Pancreas (tissue), 10 donors: Measurements from ENCODE around the gene MRTFB. TPM values are rescaled to one million over a fixed set of nuclear protein-coding genes. Genes with fewer than 3 reads are reported as not detected.

Source experiments
- ATAC-seq, 4 donors: fragments of 200-7000 bp; cut with Tn5 transposase; one replicate each; pipeline versions ENCODE4 v1.8.0 to v1.9.1; 2020; ENCODE audit warnings: mild to moderate bottlenecking in 4 of 4, moderate library complexity in 4 of 4
- DNase-seq, 6 donors: peaks; one replicate each; pipeline ENCODE4 v3.0.0-alpha.2; 2020
- FAIRE-seq: peaks from 2 replicates; lab custom pipeline; 2012; peaks lifted over from hg19 to GRCh38; lab: Jason Lieb, UNC
- H3K27ac ChIP-seq, 4 donors: fragments of 200-600 bp; sonication (generic); 1 replicate in 3 of 4; 2 replicates in 1 of 4; pipeline versions ENCODE4 v1.5.0 to v1.8.0; 2020
- H3K27me3 ChIP-seq, 4 donors: fragments of 200-600 bp; one replicate each; pipeline ENCODE4 v1.8.0; 2021
- H3K36me3 ChIP-seq, 3 donors: fragments of 200-600 bp; sonication (generic) in 1 of 3; one replicate each; pipeline versions ENCODE4 v1.5.0 to v1.8.0; 2020 to 2021
- H3K4me1 ChIP-seq, 3 donors: fragments of 200-600 bp; one replicate each; pipeline ENCODE4 v1.8.0; 2021
- H3K4me3 ChIP-seq, 4 donors: fragments of 200-600 bp; sonication (generic) in 2 of 4; one replicate each; pipeline versions ENCODE4 v1.5.0 to v1.8.0; 2020 to 2021
- H3K9me3 ChIP-seq, 4 donors: fragments of 200-600 bp; one replicate each; pipeline ENCODE4 v1.8.0; 2021
- WGBS, 2 donors: extraction: QIAGEN DNeasy Blood & Tissue Kit; methylation state at CpG; one replicate each; pipeline ENCODE4 v1.1.7; 2013; 5-methylcytosine and 5-hydroxymethylcytosine counted together
- intact Hi-C, 3 donors: fragments of 100-400 bp; cut with DNase I; formaldehyde crosslinking; loops; one replicate each; pipeline versions ENCODE4 v1.11.1 to v1.14.2; 2022
- polyA plus RNA-seq, 2 donors: library from polyadenylated mRNA; stranded (reverse); fragments of 200-250 nt; gene quantifications; one replicate each; pipeline ENCODE4 v1.2.3, GENCODE V29; 2013
- total RNA-seq, 6 donors: library from RNA; stranded (reverse); fragmentation: NEBNext Ultra II Directional in 4 of 6; extraction: Animal tissue kit (Norgen Biotek cat#: 25700) in 4 of 6; gene quantifications; one replicate each; pipeline versions ENCODE4 v1.2.1 to v1.2.4, GENCODE V29; 2021 to 2023
- TF ChIP-seq, protein P1 (sequence below), 4 donors: fragments of 200-600 bp; sonication (generic) in 3 of 4; IDR thresholded peaks; one replicate each; pipeline versions ENCODE4 v1.5.0 to v1.8.0; 2021; ENCODE audit warnings: antibody characterized with exemption in 4 of 4
- donor health status: healthy with polysubstance abuse.
- donor health status: DM: no; HTN: no; CAD: no; lungs with moderate emphysema.
- donor health status: DM: no; HTN: no; CAD: no.
- donor health status: control.
- donor health status: control.
- donor health status: Bipolar disorder and iron deficiency.
- donor health status: DM: yes; HTN: yes; CAD: no.
- donor health status: DM: no; HTN: no; CAD: no.
- donor health status: DM: no; HTN: no; CAD: no.
- donor health status: DM: yes; HTN: yes; CAD: no.

The MRTFB gene
- total and polyA plus RNA-seq, 8 donors = 8.7 to 36.6 (median 24.4) TPM

- no peak overlapping the region for H3K4me3 ChIP-seq
- DNase-seq (no peak), FAIRE-seq (no peak), ATAC-seq (no peak)
- no peaks in the 10 kb centered on the region for H3K36me3 ChIP-seq
- H3K27ac ChIP-seq = no peak overlapping the region
- 91 to 93% methylated on average over 3 of the region's 3 CpGs for WGBS, 2 donors
- no peaks in the 10 kb centered on the region for H3K27me3 ChIP-seq
- TF ChIP-seq, protein P1, sequence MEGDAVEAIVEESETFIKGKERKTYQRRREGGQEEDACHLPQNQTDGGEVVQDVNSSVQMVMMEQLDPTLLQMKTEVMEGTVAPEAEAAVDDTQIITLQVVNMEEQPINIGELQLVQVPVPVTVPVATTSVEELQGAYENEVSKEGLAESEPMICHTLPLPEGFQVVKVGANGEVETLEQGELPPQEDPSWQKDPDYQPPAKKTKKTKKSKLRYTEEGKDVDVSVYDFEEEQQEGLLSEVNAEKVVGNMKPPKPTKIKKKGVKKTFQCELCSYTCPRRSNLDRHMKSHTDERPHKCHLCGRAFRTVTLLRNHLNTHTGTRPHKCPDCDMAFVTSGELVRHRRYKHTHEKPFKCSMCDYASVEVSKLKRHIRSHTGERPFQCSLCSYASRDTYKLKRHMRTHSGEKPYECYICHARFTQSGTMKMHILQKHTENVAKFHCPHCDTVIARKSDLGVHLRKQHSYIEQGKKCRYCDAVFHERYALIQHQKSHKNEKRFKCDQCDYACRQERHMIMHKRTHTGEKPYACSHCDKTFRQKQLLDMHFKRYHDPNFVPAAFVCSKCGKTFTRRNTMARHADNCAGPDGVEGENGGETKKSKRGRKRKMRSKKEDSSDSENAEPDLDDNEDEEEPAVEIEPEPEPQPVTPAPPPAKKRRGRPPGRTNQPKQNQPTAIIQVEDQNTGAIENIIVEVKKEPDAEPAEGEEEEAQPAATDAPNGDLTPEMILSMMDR (IDR thresholded peaks at IDR 0.05) = no peak
- no peaks in the 10 kb centered on the region for H3K9me3 ChIP-seq
- peaks cover 34 to 45% (median 38%) of the 10 kb centered on the region in 3 donors for H3K4me1 ChIP-seq
- intact Hi-C loops = no loop called here
Measured at GRCh38 chr16:14106457-14106856, 35.3 kb downstream of the MRTFB start.

DNA sequence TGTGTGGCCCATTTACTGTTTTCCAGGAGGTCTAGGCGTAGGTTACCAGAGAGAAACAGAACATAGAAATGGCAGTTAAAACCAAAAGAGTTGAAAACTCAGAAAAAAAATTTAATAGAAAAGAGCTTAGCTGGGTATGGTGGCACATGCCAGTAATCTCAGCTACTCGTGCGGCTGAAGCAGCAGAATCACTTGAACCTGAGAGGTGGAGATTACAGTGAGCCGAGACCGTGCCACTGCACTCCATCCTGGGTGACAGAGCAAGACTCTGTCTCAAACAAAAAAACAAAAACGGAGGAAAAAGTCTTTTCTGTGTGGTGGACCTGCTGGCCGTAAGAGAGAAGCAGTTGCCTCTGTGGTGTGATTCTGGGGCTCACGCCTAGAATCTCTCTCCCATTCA is 35.8 kb downstream of the MRTFB start:
- no peaks in the 10 kb centered on the region for H3K9me3 ChIP-seq
- DNase-seq (no peak), FAIRE-seq (no peak), ATAC-seq (no peak)
- TF ChIP-seq, protein P1 (IDR thresholded peaks at IDR 0.05) = no peak
- H3K27ac ChIP-seq = no peak overlapping the region
- no peaks in the 10 kb centered on the region for H3K27me3 ChIP-seq
- H3K4me1 ChIP-seq = peaks cover 28 to 45% (median 34%) of the 10 kb centered on the region in 3 donors
- 92 to 95% methylated on average over 8 of the region's 8 CpGs for WGBS, 2 donors
- no peak overlapping the region for H3K4me3 ChIP-seq
- H3K36me3 ChIP-seq = no peaks in the 10 kb centered on the region
- intact Hi-C loops = no loop called here

- intact Hi-C loops = no loop called here
- Histone ChIP-seq H3K27ac (peak overlapping the region in 1 of 4 donors; percentile 3), H3K27me3 (no peaks in the 10 kb centered on the region), H3K9me3 (no peaks in the 10 kb centered on the region), H3K36me3 (no peaks in the 10 kb centered on the region), H3K4me1 (peaks cover 12 to 23% (median 13%) of the 10 kb centered on the region in 3 donors), H3K4me3 (no peak overlapping the region)
- TF ChIP-seq, protein P1 (IDR thresholded peaks at IDR 0.05) = no peak
- no peak for FAIRE-seq
- 61 to 62% methylated on average over 7 of the region's 7 CpGs for WGBS, 2 donors
- DNase-seq = no peak
- ATAC-seq = no peak
Measured at GRCh38 chr16:14109077-14109775, 38.1 kb downstream of the MRTFB start.

- H3K27me3 ChIP-seq = no peaks in the 10 kb centered on the region
- intact Hi-C loops = no loop called here
- TF ChIP-seq, protein P1 (IDR thresholded peaks at IDR 0.05) = no peak
- H3K9me3 ChIP-seq = no peaks in the 10 kb centered on the region
- peak; percentile 55 to 92 (median 82) for ATAC-seq
- H3K4me3 ChIP-seq = no peak overlapping the region
- 58 to 62% methylated on average over 3 of the region's 3 CpGs for WGBS, 2 donors
- no peak for FAIRE-seq
- H3K4me1 ChIP-seq = peaks cover 12 to 23% (median 13%) of the 10 kb centered on the region in 3 donors
- DNase-seq = peak in 3 of 6 donors; percentile 20 to 52 (median 37)
- no peaks in the 10 kb centered on the region for H3K36me3 ChIP-seq
- peak overlapping the region in 2 of 4 donors; percentile 3 to 39 for H3K27ac ChIP-seq
Measured at GRCh38 chr16:14109782-14110727, 38.9 kb downstream of the MRTFB start.
